Measurements from ENCODE around the gene IFIH1. TPM values are rescaled to one million over a fixed set of nuclear protein-coding genes. Genes with fewer than 3 reads are reported as not detected.

Gene IFIH1
- 5.6 and 6.6 TPM in 2 replicates for total RNA-seq

GRCh38 chr2:162318328-162319180, at the start of gene IFIH1:
Gene IFIH1, minus strand, starts transcription at chr2:162318684. Its CDS starts 377 bp downstream, at chr2:162318307.

GRCh38 chr2:162343824-162344616, 25.5 kb upstream of the IFIH1 start, which contains the start of gene GCA:
Gene GCA, plus strand, starts transcription at chr2:162344132. Its CDS starts 117 bp downstream, at chr2:162344249.

DNA sequence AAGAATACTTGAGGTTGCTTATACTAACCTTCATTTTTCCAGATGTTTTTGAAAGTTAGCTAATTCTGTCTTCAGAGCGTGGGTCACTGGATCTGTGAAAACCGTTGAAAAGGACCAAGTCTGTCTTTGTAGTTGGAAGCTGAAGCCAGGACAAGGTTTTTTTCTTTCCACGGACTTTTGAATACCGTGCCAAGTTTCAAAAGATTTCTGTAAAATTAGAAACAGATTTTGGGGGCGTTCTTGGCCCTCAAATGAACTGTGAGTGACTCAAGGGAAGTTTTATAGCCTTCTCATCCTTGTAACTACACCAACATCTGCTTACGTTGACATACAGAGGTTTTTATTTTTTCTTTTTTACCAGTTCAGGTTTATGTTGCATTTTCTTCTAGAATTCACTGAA, 75.2 kb downstream of the IFIH1 start, which contains the start of gene FAP:
TSS of gene FAP (minus strand) at position 152 of the 400 bp plus-strand sequence. CDS start at position 34, 118 bp downstream.

Other genes starting within 250 kb of the IFIH1 start
- 178 and 489 TPM in 2 replicates for gene DPP4, start 244.5 kb downstream of the IFIH1 start, total RNA-seq
- gene GCG, start 166.4 kb downstream of the IFIH1 start, total RNA-seq: not detected in 2 replicates
- gene FAP, start 75.2 kb downstream of the IFIH1 start, total RNA-seq: 272 and 526 TPM in 2 replicates
- 11.0 and 11.5 TPM in 2 replicates for gene GCA, start 25.4 kb upstream of the IFIH1 start, total RNA-seq